T47D (cell line): ENCODE data around the gene ATP2C2.
"Not testable (repeated sequence)": the region's sequence is repeated elsewhere in the genome, so short reads cannot be mapped to it uniquely, and the experiment has no call there.

ENCODE experiments used
- DNase-seq, 2 experiments: peaks; one replicate each; pipeline versions ENCODE4 v3.0.0 to v3.0.0-alpha.2; 2011 to 2012; ENCODE audit warnings: low read depth in 1 of 2, low spot score in 1 of 2
- JUND ChIP-seq: IDR thresholded peaks from 2 replicates; pipeline ENCODE4 v1.6.1; 2012; ENCODE audit warnings: low read depth
- in situ Hi-C: cut with HindIII; loops from 2 replicates; pipeline ENCODE4 v1.10.0; 2016; ENCODE audit warnings: low sequenced_read_pairs, low pct_unique_long_range_greater_than_20kb

Gene ATP2C2

GRCh38 chr16:84331998-84332780 lies 36.1 kb upstream of the ATP2C2 start:
- no peak for DNase-seq
- in situ Hi-C loops: no loop called here
- no peak for TF ChIP-seq JUND

DNA sequence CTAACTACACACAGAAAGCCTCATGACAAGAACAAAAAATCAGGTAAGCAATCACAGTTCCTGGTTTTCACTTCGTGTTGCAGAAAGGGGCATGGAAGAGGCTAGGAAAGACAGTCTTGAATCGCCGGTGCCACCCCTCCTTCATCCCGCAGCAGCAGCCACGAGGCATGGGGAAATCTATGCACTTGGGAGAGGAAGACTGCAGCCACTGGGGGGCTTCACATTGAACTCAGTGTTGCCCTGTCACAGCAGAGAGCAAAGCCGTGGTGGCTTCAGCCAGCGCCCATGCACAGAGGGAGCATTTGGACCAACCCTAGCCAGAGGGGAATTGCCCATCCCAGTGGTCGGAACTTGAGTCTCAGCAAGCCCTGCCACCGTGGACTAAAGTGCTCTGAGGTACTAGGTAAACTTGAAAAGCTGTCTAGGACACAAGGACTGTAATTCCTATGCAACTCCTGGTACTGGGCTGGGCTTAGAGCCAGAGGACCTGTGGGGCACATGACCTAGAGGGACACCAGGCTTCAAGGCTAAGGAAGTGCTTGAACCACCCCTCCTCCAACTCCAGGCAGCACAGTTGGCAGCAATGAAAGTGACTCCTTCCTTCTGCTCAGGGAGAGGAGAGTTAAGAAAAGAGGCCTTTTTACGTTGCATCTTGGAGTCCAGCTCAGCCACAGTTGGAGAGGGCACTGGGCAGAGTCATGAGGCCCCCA lies 35.2 kb upstream of the ATP2C2 start:
- in situ Hi-C loops: no loop called here
- no peak for TF ChIP-seq JUND
- peak in 1 of 2 experiments; percentile 36 for DNase-seq

GRCh38 chr16:84334058-84334457 lies 34.3 kb upstream of the ATP2C2 start:
- DNase-seq: no peak

GRCh38 chr16:84334482-84334881 lies 33.9 kb upstream of the ATP2C2 start:
- no peak for DNase-seq
- in situ Hi-C loops: no loop called here
- no peak for TF ChIP-seq JUND

More at GRCh38 chr16:84334058-84334457, 34.3 kb upstream of the ATP2C2 start:
- TF ChIP-seq JUND: no peak
- in situ Hi-C loops: no loop called here

DNA sequence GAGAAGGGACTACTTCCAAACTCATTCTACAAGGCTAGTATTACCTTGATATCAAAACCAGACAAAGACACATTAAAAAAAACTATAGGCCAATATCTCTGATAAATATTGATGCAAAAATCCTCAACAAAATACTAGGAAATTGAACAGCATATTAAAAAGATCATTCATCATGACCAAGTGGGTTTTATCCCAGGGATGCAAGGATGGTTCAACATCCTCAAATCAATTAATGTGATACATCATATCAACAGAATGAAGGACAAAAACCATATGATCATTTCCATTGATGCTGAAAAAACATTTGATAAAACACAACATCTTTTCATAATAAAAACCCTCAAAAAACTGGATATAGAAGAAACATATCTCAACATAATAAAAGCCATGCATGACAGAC lies 31.1 kb upstream of the ATP2C2 start:
- DNase-seq, in situ Hi-C loops: not testable (repeated sequence)

DNA sequence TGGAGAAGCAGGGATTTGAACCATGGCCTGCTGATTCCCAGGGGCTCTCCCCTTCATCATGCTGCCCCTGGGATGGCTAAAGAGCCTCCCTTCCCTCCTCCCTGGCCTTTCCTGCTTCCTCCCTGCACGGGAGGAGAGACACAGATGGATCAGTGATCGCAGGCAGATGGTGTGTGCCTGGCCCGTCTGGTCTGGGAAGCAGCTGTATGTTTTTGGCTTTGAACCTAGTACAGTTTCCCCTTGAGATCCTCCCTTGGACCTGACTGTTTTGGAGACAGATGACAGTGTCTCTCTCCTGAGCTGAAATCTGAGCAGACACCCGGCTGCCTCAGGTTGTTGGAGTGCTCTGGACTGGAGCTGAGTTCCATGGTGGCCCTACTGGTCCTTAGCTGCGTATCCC lies 29.0 kb upstream of the ATP2C2 start:
- TF ChIP-seq JUND: no peak
- in situ Hi-C loops: no loop called here
- no peak for DNase-seq

GRCh38 chr16:84339766-84340165 lies 28.6 kb upstream of the ATP2C2 start:
- in situ Hi-C loops: no loop called here
- no peak for TF ChIP-seq JUND
- DNase-seq: no peak

- in situ Hi-C loops: no loop called here
Measured at GRCh38 chr16:84340325-84341040, 27.9 kb upstream of the ATP2C2 start.

DNA sequence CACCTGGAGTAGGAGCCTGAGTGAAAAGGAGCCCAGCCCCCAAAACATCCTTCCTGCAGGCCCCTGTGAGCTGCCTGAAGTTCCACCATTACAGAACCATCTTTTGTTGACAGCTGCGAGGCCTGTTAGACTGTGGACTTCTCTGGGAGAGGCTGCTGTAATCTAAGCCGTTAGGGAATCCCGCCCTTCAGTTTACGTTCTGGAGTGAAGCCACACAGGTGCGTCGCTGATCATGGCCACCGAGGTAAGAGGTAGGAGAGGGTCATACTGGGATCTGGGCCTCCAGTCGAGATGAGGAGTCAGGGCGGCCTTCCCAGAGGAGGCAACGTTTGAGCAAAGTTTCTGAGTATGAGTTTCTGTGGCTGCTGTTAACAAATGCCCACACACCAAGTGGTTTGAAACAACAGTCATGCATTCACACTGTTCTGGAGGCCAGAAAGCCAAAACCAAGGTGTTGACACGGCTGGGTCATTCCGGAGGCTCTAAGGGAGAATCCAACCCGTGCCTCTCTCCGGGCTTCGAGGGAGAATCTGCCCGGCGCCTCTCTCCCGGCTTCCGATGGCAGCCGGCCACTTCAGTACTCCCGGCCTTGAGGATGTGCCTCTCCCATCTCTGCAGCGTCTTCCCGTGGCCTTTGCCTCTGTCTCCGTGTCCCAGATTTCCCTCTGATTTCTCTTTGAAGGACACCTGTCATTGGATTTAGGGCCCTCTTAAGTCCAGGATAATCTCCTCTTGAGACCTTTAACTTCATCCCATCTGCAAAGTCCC lies 26.6 kb upstream of the ATP2C2 start:
- no peak for TF ChIP-seq JUND
- in situ Hi-C loops: no loop called here
- DNase-seq: no peak

More at GRCh38 chr16:84340325-84341040, 27.9 kb upstream of the ATP2C2 start:
- DNase-seq: peak; percentile 43 to 84
- TF ChIP-seq JUND: no peak

DNA sequence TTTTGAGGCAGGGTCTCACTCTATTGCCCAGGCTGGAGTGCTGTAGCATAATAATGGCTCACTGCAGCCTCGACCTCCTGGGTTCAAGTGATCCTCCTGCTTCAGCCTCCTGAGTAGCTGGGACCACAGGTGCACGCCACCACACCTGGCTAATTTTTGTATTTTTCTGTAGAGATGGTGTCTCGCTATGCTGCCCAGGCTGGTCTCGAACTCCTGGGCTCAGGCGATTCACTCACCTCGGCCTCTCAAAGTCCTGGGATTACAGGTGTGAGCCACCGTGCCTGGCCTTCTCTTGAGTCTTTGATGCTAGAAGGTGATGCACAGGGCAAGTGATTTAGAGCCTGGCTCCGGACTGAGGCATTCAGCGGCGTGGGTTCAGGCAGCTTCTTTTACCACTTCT lies 24.5 kb upstream of the ATP2C2 start:
- in situ Hi-C loops, DNase-seq: not testable (repeated sequence)

DNA sequence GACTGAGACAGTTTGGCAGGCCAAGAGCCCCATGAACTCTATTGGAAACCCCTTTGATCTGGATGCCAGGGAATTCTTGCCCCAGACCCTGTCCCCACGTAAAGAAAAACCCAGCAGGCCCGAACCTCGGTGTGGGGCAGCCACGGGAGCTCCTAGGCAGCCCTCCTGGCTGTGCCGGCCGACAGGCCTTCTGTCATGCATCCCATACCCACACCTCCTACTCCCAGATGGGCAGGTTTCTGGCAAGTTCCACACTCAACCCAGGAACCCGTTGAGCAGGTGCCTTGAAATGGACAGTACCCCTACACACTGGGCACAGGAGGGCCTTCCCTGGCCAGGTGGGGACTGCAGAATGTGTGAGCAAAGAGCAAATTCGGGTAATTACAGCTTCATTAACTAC lies 23.6 kb upstream of the ATP2C2 start:
- in situ Hi-C loops: no loop called here
- DNase-seq: no peak
- TF ChIP-seq JUND: no peak

GRCh38 chr16:84347161-84347560 lies 21.2 kb upstream of the ATP2C2 start:
- DNase-seq: no peak
- no peak for TF ChIP-seq JUND
- in situ Hi-C loops: no loop called here
